Non-pigmented ciliary epithelial cell (primary cell): ENCODE data around the gene MAP3K19.
A peak's percentile ranks its signal among the peaks of the same experiment; 100 is the strongest.
"Not testable (repeated sequence)": the region's sequence is repeated elsewhere in the genome, so short reads cannot be mapped to it uniquely, and the experiment has no call there.

Source experiments
- DNase-seq: peaks from one replicate; pipeline ENCODE4 v3.0.0-alpha.2; 2010; ENCODE audit warnings: low read depth

MAP3K19 gene, protein sequence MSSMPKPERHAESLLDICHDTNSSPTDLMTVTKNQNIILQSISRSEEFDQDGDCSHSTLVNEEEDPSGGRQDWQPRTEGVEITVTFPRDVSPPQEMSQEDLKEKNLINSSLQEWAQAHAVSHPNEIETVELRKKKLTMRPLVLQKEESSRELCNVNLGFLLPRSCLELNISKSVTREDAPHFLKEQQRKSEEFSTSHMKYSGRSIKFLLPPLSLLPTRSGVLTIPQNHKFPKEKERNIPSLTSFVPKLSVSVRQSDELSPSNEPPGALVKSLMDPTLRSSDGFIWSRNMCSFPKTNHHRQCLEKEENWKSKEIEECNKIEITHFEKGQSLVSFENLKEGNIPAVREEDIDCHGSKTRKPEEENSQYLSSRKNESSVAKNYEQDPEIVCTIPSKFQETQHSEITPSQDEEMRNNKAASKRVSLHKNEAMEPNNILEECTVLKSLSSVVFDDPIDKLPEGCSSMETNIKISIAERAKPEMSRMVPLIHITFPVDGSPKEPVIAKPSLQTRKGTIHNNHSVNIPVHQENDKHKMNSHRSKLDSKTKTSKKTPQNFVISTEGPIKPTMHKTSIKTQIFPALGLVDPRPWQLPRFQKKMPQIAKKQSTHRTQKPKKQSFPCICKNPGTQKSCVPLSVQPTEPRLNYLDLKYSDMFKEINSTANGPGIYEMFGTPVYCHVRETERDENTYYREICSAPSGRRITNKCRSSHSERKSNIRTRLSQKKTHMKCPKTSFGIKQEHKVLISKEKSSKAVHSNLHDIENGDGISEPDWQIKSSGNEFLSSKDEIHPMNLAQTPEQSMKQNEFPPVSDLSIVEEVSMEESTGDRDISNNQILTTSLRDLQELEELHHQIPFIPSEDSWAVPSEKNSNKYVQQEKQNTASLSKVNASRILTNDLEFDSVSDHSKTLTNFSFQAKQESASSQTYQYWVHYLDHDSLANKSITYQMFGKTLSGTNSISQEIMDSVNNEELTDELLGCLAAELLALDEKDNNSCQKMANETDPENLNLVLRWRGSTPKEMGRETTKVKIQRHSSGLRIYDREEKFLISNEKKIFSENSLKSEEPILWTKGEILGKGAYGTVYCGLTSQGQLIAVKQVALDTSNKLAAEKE (N-terminal part only)

DNA sequence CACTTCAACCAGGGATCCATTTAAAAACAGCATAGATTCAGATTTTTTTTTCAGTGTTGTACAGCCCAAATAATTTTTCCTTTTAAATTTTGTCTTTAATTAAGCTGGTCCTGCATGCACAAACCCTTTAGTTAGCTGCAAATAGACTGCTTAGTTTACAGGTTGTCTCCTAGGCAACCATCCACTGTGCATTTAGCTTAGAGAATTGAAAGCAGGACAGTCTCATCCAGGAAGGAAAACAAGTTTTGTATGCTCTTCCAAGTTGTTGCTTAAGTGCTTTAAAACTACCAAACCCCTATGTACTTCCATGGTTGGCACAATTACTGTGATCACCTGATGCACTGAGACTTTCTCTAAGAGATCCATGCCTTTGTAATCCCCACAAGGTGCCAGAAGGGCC is at the start of gene MAP3K19:
MAP3K19 (minus strand) TSS at position 148 of the 400 bp plus-strand sequence. CDS start 22,800 bp downstream, outside the sequence.
- no peak for DNase-seq

DNA sequence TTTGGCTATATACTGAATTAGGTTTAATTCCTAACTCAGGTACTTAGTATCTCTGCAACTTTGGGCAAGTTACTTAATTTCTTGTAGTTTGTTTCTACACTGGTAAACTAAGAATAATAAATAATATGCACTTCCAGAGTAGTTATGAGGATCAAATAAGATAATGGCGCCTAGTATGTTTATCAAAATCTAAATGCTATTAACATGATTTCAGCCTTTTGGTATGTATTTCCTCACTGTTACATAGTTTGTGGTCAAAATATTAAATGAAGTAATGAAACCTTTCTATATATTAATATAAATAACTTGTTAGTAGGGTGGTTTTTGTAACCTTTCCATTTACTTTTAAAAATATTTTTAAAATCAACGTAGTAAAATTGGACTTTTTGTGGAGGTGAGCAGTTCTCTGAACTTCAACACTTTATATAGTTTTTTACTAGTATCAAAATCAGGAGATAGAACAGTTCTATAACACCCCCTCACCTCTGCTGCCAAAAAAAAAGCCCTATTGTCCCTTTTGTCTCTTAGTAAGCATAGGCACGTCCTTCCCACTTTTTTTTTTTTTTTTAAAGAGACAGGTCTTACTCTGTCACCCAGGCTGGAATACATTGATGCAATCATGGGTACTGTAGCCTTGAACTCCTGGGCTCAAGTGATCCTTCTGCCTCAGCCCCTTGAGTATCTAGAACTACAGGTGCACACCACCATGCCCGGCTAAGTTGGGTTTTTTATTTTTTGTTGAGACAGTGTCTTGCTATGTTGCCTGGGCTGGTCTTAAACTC is 49.6 kb upstream of the MAP3K19 start:
- no peak for DNase-seq

DNA sequence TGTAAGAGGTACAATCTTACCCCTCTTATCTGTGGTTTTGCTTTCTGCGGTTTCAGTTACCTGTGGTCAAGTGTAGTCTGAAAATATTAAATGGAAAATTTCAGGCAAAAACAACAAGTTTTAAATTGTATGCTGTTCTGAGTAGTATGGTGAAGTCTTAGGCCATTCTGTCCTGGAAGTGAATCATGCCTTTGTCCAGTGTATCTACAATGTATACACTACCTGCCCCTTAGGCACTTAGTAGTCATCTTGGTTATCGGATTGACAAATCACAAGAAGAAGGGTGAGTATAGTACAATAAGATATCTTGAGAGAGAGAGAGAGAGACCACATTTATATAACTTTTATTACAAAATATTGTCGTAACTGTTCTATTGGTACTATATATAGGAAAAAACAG is 48.3 kb upstream of the MAP3K19 start:
- no peak for DNase-seq

DNA sequence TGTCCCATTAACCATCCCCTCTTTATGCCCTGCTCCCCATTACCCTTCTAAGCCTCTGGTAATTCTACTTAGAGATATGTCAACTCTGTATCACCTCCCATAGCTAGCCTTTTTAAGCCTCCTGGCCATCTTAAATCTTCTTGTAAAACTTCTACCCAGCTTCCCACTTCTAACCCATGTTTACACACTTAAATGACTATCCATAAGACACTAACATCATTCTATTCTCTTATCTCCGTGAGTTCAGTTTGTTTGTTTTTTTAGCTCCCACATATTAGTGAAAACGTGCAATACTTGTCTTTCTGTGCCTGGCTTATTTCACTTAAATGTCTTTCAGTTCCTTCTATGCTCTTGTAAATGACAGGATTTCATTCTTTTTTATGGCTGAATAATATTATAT is 47.3 kb upstream of the MAP3K19 start:
- DNase-seq = no peak

DNA sequence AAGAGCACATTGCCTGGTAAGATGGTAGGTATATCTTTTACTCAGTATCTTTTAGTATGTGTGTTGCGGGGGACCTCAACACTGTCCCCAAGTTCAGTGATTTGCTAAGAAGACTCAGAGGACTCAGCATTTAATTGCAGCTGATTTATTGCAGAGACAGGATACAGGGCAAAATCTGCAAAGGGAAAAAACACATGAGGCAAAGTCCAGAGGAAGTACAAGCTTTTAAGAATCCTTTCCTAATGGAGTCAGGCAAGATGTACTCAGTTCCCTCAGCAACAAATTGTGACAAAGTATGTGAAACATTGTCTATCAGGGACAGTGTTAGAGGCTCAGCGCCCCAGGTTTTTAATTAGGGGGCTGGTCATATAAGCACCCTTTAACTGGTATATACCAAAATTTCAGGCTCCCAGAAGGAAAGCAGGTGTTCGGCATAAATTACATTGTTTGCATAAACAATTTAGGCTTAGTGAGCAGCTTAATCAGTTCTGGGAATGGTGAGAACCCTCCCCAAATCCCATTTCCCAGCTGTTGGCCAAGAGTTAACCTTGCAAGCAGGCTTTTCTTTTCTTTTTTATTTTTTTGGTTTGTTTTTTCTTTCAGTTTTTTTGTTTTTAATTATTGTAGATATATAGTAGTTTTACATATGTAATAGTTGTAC is 46.6 kb upstream of the MAP3K19 start:
- DNase-seq = no peak

DNA sequence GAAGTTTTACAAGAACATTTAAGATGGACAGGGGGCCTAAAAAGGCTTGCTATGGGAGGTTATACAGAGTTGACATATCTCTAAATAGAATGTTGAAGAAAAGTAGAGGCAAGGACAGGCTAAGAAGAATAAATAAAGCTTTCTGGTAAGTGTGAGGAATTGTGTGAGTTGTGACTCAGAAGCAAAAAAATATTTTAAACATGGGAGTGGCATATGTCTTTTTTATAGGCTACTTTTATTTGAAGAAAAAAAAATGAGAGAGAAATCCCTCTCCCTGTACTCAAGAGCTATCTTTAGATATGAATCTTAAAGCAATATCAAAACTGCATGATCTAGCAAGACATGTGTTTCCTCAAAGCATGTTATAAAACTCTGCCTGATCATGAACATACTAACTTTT is 45.9 kb upstream of the MAP3K19 start:
- DNase-seq = no peak

DNA sequence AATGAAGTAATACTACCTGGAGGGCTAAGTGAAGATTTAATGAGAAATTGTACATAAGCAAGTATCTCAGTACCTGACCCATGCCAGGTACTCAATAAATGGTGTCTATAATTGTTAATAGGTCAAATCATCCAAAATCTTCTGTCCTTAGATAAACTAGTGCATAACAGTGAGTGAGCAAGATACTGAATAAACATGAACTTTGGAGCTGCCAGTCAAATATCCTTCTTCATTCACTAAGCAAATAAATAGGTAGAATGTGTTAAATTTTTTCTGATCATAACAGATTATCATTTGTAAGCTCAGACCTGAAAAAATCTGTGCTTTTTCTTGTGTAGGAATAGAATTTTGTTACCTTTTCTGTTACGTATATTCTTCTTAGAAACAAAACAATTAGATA is 44.4 kb upstream of the MAP3K19 start:
- DNase-seq = no peak

DNA sequence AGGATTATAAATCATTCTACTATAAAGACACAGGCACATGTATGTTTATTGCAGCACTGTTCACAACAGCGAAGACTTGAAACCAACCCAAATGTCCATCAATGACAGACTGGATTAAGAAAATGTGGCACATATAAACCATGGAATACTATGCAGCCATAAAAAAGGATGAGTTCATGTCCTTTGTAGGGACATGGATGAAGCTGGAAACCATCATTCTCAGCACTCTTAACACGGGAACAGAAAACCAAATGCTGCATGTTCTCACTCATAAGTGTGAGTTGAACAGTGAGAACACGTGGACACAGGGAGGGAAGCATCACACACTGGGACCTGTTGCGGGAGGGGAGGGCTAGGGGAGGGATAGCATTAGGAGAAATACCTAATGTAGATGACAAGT is 42.4 kb upstream of the MAP3K19 start:
- not testable (repeated sequence) for DNase-seq

DNA sequence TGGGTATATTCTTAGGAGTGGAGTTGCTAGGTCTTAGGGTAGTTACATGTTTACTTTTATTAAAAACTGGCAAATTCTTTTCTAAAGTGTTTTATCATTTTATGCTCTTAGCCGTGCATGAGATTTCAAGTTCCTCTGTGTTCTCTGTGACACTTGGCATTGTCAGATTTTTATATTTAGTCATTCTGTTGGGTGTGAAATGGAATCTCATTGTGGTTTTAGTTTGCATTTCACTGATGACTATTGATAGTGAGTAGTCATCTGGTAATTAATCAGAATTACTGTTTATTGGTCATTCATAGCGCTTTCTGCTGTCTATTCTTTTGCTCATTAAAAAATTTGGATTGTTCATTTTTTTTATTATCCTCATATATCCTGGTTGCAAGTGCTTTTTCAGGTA is 39.0 kb upstream of the MAP3K19 start:
- DNase-seq = no peak

DNA sequence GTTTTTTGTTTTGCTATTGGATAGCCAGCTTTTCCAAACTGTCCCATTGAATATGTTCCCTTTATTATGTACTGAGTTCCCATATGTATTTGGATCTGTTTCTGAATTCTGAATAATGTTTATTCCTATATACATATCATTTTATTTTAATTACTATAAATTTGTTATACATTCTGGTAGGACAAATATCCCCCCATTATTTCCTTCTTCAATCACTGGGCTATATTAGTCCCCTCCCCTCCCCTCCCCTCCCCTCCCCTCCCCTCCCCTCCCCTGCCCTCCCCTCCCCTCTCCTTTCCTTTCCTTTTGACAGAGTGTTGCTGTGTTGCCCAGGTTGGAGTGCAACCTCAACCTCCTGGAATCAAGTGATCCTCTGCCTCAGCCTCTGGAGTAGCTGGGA is 31.2 kb upstream of the MAP3K19 start:
- no peak for DNase-seq

DNA sequence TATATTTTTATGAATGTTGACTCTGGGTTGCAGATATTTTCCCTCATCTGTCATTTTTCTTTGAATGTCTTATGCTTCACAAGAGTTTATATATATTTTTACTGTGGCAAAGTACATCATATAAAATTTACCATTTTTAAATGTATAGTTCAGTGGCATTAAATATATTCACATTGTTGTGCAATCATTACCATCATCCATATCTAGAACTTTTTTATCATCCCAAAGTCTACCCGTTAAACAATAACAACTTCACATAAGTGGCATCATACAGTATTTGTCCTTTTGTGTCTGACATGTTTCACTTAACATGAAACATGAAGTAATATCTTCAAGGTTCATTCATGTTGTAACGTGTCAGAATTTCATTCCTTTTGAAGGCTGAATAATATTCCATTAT is 29.3 kb upstream of the MAP3K19 start:
- DNase-seq = no peak

DNA sequence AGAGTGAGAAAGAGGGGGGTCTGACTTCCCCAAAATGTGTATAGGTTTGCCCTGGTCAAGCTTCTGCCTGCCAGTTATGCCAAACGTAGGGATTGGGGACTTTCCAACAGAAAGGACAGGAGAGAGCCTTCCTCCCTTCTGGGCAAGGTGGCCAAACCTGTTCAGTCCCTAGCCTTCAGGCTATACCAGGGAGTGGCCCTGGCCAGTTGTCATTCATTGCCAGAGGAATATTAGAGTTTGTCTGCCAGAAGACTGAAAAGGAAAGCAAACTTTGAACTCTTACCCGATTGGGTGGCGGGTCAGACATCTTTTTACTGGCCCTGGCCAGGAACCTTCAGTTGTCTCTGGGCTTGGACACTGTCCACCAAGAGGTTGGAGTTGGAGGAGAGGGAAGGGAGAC is 27.0 kb upstream of the MAP3K19 start:
- no peak for DNase-seq

DNA sequence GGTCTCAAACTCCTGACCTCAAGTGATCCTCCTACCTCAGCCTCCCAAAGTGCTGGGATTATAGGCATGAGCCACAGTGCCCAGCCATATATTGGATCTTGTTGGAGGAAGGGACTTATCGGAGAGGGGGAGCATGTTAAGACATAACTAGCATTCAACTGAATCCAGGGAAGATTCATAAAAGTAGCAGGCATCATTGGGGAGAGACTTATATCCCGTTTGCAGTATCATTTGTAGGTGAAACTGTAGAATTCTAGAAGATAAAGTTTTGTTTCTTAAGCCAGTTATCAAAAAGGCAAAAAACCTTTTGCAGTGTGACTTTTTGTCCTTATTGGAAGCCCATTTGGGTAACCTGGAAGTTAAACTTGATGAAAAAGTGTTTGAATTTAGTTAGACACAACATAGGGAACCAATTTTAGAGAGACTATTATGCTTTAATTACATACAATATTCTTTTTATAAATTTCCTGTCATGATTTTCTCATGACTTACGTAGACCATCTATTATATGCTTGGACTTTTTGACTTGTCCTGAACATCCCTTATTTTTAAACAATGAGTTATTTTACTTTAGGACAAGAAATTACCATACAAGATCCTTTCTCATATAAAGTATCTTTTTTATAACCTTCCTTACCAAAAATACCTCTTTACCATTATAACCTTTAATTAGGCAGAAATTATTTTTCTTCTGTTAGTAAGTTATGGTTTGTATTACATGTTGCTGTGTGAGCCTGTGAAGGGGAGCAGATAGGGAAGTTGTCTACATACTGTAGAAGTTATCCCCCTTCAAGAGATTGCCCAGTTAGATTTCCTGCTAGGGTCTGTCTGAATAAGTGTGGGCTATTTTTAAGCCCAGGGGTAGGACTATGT is 25.1 kb upstream of the MAP3K19 start:
- DNase-seq = no peak

DNA sequence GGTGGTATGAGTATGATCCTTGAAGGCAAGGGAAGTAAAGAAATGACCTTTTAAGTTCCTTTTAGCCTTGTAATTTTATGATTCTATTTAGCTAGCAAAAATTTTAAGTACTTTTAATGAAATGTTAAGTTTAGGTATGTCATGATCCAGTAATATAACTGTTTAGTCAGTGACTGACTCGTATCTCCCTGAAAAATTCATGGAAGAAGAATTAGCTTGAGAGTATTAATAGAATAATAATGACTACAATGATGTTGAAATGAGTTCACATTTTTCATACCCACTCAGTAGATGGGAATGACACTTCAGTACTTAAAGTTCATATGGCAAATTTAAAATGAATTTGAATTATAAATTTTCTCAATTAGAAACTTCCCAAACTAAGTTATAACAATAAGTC is 19.5 kb upstream of the MAP3K19 start:
- DNase-seq = no peak

DNA sequence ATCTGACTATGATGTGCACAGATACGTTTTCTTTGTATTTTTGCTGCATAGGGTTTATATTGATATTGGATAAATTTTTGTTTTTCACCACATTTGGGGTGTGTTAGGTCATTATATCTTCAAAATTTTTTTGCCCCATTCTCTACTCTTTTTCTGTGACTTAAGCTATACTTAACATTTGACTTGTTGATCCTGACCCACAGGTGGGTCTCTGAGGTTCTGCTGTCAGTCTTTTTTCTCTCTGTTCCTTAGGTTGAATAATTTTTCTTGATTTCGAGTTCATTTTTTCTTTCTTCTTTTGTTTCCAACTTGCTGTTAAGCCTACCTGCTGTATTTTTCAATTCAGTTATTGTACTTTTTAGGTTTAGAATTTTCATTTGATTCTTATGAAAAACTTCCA is 16.9 kb upstream of the MAP3K19 start:
- no peak for DNase-seq

DNA sequence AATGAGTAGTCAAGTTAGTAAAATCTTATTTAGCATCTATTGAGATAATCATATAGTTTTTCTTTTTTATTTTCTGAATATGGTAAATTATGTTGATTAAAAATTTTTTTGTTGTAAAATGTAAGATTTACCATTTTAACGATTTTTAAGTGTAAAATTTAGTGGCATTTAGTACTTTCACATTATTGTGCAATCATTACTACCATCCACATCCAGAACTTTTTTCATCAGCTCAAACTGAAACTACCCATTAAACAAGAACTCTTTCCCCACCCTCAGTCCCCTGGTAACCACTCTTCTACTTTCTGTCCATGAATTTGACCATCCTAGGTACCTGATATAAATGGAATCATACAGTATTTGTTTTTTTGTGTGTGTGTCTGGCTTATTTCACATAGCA is 16.0 kb upstream of the MAP3K19 start:
- no peak for DNase-seq

DNA sequence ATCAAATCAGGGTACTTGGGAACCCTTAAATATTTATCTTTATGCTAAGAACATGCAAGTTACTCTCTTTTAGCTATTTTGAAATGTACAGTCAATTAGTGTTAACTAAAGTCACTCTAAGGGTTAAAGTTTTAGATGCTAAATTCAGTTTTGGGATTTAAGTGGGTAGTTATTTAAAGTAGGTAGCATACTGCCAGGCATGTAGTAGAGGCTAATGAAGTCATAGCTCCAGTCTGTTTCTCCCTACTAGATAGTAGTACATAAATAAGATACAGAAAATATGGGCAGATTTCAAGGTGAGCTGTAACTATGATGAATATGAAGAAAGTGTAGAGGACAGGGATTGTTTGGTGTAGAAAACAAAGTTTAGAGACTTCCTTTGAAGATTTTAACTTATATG is 12.3 kb upstream of the MAP3K19 start:
- DNase-seq = no peak

DNA sequence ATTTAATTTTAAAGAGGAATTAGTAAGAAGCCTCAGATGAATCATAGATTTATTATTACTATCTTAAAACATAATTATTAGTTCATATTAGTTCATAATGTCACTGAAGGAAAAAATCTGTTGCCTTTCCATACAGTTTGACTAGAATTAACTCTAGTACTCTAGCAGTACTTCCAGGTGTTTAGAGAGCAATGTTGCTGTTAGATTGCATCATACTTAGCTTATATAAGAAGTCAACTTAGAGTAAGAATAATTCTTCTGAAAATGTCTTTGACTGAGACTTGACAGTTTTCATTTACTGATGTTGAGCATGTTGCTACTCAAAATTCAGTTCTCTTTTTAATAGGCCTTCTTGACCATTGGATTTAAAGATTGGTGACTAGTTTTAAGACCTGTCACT is 9.5 kb upstream of the MAP3K19 start:
- DNase-seq = no peak

DNA sequence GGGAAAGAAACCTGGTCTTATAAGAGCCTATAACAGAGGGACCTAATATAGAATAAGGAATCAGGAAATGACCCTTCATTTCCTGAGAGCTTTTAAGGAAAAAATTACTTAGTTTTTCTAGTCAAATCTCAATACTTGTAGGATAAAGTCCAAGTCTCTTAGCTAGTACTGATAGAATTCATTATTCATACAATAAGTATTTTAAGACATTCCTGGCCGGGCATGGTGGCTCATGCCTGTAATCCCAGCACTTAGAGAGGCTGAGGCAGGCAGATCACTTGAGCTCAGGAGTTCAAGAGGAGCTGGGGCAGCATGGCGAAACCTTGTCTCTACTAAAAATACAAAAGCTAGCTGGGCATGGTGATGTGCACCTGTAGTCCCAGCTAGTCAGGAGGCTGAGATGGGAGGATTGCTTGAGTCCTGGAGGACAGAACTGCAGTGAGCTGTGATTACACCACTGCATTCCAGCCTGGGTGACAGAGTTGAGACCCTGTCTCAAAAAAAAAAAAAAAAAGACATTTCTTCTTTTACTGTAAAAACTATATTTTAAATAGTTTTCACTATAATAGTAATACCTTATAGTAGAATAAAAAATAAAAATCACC is 8.0 kb upstream of the MAP3K19 start:
- peak; percentile 45 for DNase-seq

DNA sequence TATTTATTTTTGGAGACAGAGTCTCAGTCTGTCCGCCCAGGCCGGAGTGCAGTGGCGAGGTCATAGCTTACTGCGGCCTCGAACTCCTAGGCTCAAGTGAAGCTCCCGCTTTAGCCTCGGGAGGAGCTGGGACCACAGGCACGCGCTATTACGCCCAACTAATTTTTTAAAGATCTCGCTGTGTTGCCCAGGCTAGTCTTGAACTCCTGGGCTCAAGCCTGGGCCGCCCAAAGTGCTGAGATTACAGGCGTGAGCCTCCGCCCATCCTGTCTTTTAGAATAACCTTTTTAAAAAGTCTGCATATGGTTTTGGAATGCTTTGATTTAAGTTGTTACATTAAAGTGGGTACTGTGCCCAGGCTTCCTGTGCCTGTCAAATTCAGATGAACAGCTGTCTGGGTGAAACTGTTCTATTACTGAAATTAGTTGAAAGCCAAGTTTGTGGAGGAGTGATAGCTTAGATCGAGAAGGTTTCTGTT is 5.8 kb upstream of the MAP3K19 start:
- no peak for DNase-seq
